ENCODE measurements around the gene SNAP29.
A peak's percentile ranks its signal among the peaks of the same experiment; 100 is the strongest.
"Not testable (repeated sequence)": the region's sequence is repeated elsewhere in the genome, so short reads cannot be mapped to it uniquely, and the experiment has no call there.

Gene SNAP29

GRCh38 chr22:20866736-20867135 is 7.9 kb downstream of the SNAP29 start:
- no peak for DNase-seq (ENCODE audit: low spot score)

GRCh38 chr22:20867179-20868024 is 8.6 kb downstream of the SNAP29 start:
- DNase-seq (ENCODE audit: low spot score), result peak; percentile 61

GRCh38 chr22:20868025-20868962 is 9.5 kb downstream of the SNAP29 start:
- DNase-seq (ENCODE audit: low spot score), result no peak

GRCh38 chr22:20869234-20869633 is 10.4 kb downstream of the SNAP29 start:
- no peak for DNase-seq (ENCODE audit: low spot score)

- no peak for DNase-seq (ENCODE audit: low spot score)
Observed at GRCh38 chr22:20873214-20873613, 14.4 kb downstream of the SNAP29 start.

- DNase-seq (ENCODE audit: low spot score), result no peak
Observed at GRCh38 chr22:20875296-20875695, 16.5 kb downstream of the SNAP29 start.

- no peak for DNase-seq (ENCODE audit: low spot score)
Observed at GRCh38 chr22:20877715-20878114, 18.9 kb downstream of the SNAP29 start.

- no peak for DNase-seq (ENCODE audit: low spot score)
Observed at GRCh38 chr22:20881231-20881630, 22.4 kb downstream of the SNAP29 start.

- DNase-seq (ENCODE audit: low spot score), result no peak
Observed at GRCh38 chr22:20881869-20882815, 23.3 kb downstream of the SNAP29 start.

- DNase-seq (ENCODE audit: low spot score), result no peak
Observed at GRCh38 chr22:20882855-20883254, 24.0 kb downstream of the SNAP29 start.

- no peak for DNase-seq (ENCODE audit: low spot score)
Observed at GRCh38 chr22:20884454-20884853, 25.6 kb downstream of the SNAP29 start.

GRCh38 chr22:20885017-20885556 is 26.3 kb downstream of the SNAP29 start:
- DNase-seq (ENCODE audit: low spot score), result no peak

GRCh38 chr22:20885557-20886323 is 26.9 kb downstream of the SNAP29 start:
- DNase-seq (ENCODE audit: low spot score), result peak; percentile 82

GRCh38 chr22:20887375-20887774 is 28.6 kb downstream of the SNAP29 start:
- DNase-seq (ENCODE audit: low spot score), result no peak

GRCh38 chr22:20889025-20889704 is 30.4 kb downstream of the SNAP29 start:
- no peak for DNase-seq (ENCODE audit: low spot score)

- DNase-seq (ENCODE audit: low spot score), result no peak
Observed at GRCh38 chr22:20889904-20890540, 31.2 kb downstream of the SNAP29 start.

- DNase-seq (ENCODE audit: low spot score), result no peak
Observed at GRCh38 chr22:20890975-20891374, 32.2 kb downstream of the SNAP29 start.

- DNase-seq (ENCODE audit: low spot score), result not testable (repeated sequence)
Observed at GRCh38 chr22:20897737-20898136, 38.9 kb downstream of the SNAP29 start.

- no peak for DNase-seq (ENCODE audit: low spot score)
Observed at GRCh38 chr22:20899827-20900423, 41.1 kb downstream of the SNAP29 start.
